GM18909 (cell line): ENCODE measurements around the gene SOX10.
"Not testable (repeated sequence)": the region's sequence is repeated elsewhere in the genome, so short reads cannot be mapped to it uniquely, and the experiment has no call there.

Source experiments
- ATAC-seq: cut with Tn5 transposase; IDR thresholded peaks from one replicate; pipeline ENCODE4 v1.9.1; 2021; ENCODE audit warnings: mild to moderate bottlenecking; ENCODE audit not compliant: unreplicated experiment, poor library complexity

SOX10 gene

GRCh38 chr22:37989146-37990045 lies 5.0 kb upstream of the SOX10 start:
- ATAC-seq, result no peak

- ATAC-seq, result no peak
Measured at GRCh38 chr22:37986371-37986770, 2.0 kb upstream of the SOX10 start.

GRCh38 chr22:37985751-37986281 lies 1.5 kb upstream of the SOX10 start:
- ATAC-seq, result no peak

- no peak for ATAC-seq
Measured at GRCh38 chr22:37985050-37985585, 763 bp upstream of the SOX10 start.

GRCh38 chr22:37982938-37983859 lies 1.2 kb downstream of the SOX10 start:
- no peak for ATAC-seq

- no peak for ATAC-seq
Measured at GRCh38 chr22:37982151-37982785, 2.1 kb downstream of the SOX10 start.

- no peak for ATAC-seq
Measured at GRCh38 chr22:37981282-37982011, 2.9 kb downstream of the SOX10 start.

- ATAC-seq, result no peak
Measured at GRCh38 chr22:37979782-37980181, 4.6 kb downstream of the SOX10 start.

GRCh38 chr22:37976547-37976946 lies 7.8 kb downstream of the SOX10 start:
- ATAC-seq, result no peak

- not testable (repeated sequence) for ATAC-seq
Measured at GRCh38 chr22:37976022-37976421, 8.3 kb downstream of the SOX10 start.

GRCh38 chr22:37975153-37975552 lies 9.2 kb downstream of the SOX10 start:
- ATAC-seq, result no peak

- no peak for ATAC-seq
Measured at GRCh38 chr22:37973271-37974170, 10.8 kb downstream of the SOX10 start.

GRCh38 chr22:37972527-37972926 lies 11.8 kb downstream of the SOX10 start:
- ATAC-seq, result no peak

GRCh38 chr22:37971475-37972434 lies 12.6 kb downstream of the SOX10 start:
- no peak for ATAC-seq

- no peak for ATAC-seq
Measured at GRCh38 chr22:37970864-37971263, 13.5 kb downstream of the SOX10 start.

- ATAC-seq, result no peak
Measured at GRCh38 chr22:37968452-37969251, 15.7 kb downstream of the SOX10 start.
